OCI-LY3 (cell line): ENCODE measurements around the gene TNFRSF14.

ENCODE experiments used
- EZH2phosphoT487 ChIP-seq: fragments of 200-600 bp; shearing (Covaris generic); IDR thresholded peaks from 2 replicates; pipeline ENCODE4 v1.6.1; 2018; ENCODE audit warnings: antibody characterized with exemption, mixed run types, low read depth
- TF ChIP-seq, protein P1 (sequence below): fragments of 200-600, 300-600 bp; sonication (generic); IDR thresholded peaks from 2 replicates; pipeline ENCODE4 v1.5.1; 2014; ENCODE audit warnings: antibody characterized with exemption, low read length, low read depth

DNA sequence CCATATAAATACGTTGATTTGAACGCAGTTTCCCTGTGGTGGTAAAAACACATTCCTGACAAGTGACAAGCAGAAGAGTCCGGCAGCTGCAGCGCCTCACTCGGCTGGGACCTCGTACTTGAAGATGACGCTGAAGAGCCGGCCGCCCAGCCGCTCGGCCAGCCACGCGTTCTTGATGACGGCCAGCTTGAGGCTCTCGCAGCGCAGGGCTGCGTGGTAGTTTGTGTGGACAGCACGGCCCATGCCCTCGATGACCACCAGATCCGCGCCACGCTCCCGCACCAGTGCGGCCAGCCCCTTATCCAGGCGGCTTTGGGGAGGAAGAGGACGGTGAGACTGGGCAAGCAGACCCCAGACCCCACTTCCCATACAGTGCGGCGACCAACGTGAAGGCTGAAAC, 47.4 kb upstream of the TNFRSF14 start:
- TF ChIP-seq, protein P1, sequence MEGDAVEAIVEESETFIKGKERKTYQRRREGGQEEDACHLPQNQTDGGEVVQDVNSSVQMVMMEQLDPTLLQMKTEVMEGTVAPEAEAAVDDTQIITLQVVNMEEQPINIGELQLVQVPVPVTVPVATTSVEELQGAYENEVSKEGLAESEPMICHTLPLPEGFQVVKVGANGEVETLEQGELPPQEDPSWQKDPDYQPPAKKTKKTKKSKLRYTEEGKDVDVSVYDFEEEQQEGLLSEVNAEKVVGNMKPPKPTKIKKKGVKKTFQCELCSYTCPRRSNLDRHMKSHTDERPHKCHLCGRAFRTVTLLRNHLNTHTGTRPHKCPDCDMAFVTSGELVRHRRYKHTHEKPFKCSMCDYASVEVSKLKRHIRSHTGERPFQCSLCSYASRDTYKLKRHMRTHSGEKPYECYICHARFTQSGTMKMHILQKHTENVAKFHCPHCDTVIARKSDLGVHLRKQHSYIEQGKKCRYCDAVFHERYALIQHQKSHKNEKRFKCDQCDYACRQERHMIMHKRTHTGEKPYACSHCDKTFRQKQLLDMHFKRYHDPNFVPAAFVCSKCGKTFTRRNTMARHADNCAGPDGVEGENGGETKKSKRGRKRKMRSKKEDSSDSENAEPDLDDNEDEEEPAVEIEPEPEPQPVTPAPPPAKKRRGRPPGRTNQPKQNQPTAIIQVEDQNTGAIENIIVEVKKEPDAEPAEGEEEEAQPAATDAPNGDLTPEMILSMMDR = no peak
- no peak for TF ChIP-seq EZH2phosphoT487
